Lung microvascular endothelial cell (primary cell): ENCODE results near the gene TBC1D4. TPM values are rescaled to one million over a fixed set of nuclear protein-coding genes. Genes with fewer than 3 reads are reported as not detected.

ENCODE experiments used
- DNase-seq, 2 donors: peaks; one replicate each; pipeline versions ENCODE4 v3.0.0 to v3.0.0-alpha.2; 2010; ENCODE audit warnings: low read depth in 2 of 2
- total RNA-seq: library from RNA; depleted of rRNA; stranded (reverse); fragments of >200 nt; gene quantifications from 2 replicates; pipeline ENCODE4 v1.2.1, GENCODE V29; 2014

TBC1D4 gene
- total RNA-seq, 1 donor from 2014 or later = 60.5 TPM

- no peak for DNase-seq
These were observed 90.4 kb downstream of the TBC1D4 start for GRCh38 chr13:75391432-75392100.

GRCh38 chr13:75390229-75390628, 91.7 kb downstream of the TBC1D4 start:
- DNase-seq = no peak

GRCh38 chr13:75385708-75386083, 96.3 kb downstream of the TBC1D4 start:
- DNase-seq = no peak

GRCh38 chr13:75384879-75385707, 96.9 kb downstream of the TBC1D4 start:
- no peak for DNase-seq

GRCh38 chr13:75383064-75383715, 98.8 kb downstream of the TBC1D4 start:
- no peak for DNase-seq

GRCh38 chr13:75378301-75378700, 103.7 kb downstream of the TBC1D4 start:
- peak in 1 of 2 donors; percentile 53 for DNase-seq

- no peak for DNase-seq
These were observed 105.1 kb downstream of the TBC1D4 start for GRCh38 chr13:75376792-75377402.

- no peak for DNase-seq
These were observed 106.6 kb downstream of the TBC1D4 start for GRCh38 chr13:75375329-75375728.

GRCh38 chr13:75373988-75374387, 108.0 kb downstream of the TBC1D4 start:
- no peak for DNase-seq

GRCh38 chr13:75372923-75373841, 108.8 kb downstream of the TBC1D4 start:
- peak in 1 of 2 donors; percentile 28 for DNase-seq

- peak; percentile 63 to 71 for DNase-seq
These were observed 109.5 kb downstream of the TBC1D4 start for GRCh38 chr13:75372517-75372916.

- no peak for DNase-seq
These were observed 110.8 kb downstream of the TBC1D4 start for GRCh38 chr13:75371203-75371602.

- DNase-seq = no peak
These were observed 111.2 kb downstream of the TBC1D4 start for GRCh38 chr13:75370774-75371173.

GRCh38 chr13:75369981-75370380, 112.0 kb downstream of the TBC1D4 start:
- DNase-seq = no peak

GRCh38 chr13:75368167-75368566, 113.8 kb downstream of the TBC1D4 start:
- DNase-seq = peak; percentile 22 to 89

- peak; percentile 59 to 73 for DNase-seq
These were observed 115.3 kb downstream of the TBC1D4 start for GRCh38 chr13:75366380-75367280.

GRCh38 chr13:75365724-75366173, 116.2 kb downstream of the TBC1D4 start:
- peak; percentile 68 to 92 for DNase-seq

- peak in 1 of 2 donors; percentile 63 for DNase-seq
These were observed 117.7 kb downstream of the TBC1D4 start for GRCh38 chr13:75364131-75364713.

- DNase-seq = no peak
These were observed 118.6 kb downstream of the TBC1D4 start for GRCh38 chr13:75363371-75363770.
